H1 (cell line): Measurements from ENCODE around the gene NRXN3. TPM values are rescaled to one million over a fixed set of nuclear protein-coding genes. Genes with fewer than 3 reads are reported as not detected.
"Not testable (repeated sequence)": the region's sequence is repeated elsewhere in the genome, so short reads cannot be mapped to it uniquely, and the experiment has no call there.

ENCODE experiments used
- CTCF ChIA-PET: fragments of 300-600 bp; sonication (Branson Sonifier 250); formaldehyde crosslinking; loops from one replicate; lab custom pipeline; 2021; ENCODE audit not compliant: partially characterized antibody; lab: Charles Lee
- POLR2A ChIA-PET: fragments of 300-600 bp; sonication (Branson Sonifier 250); formaldehyde crosslinking; loops from one replicate; lab custom pipeline; 2021; ENCODE audit warnings: inconsistent platforms; ENCODE audit not compliant: partially characterized antibody; lab: Charles Lee
- DNase-seq, 2 experiments: peaks; one replicate each; pipeline versions ENCODE4 v3.0.0 to v3.0.0-alpha.2; 2010 to 2022; ENCODE audit warnings: low spot score in 2 of 2, low read depth in 1 of 2, mixed read lengths in 1 of 2
- FAIRE-seq: peaks from 2 replicates; lab custom pipeline; 2011; peaks lifted over from hg19 to GRCh38; lab: Jason Lieb, UNC
- H2AFZ ChIP-seq: 2 replicates; pipeline ENCODE4 v1.8.1; 2012; ENCODE audit warnings: low read length, inconsistent platforms
- H2AK5ac ChIP-seq: 2 replicates; pipeline ENCODE4 v1.6.1; 2013; ENCODE audit warnings: low read depth, low read length
- H2BK120ac ChIP-seq: replicated peaks from 2 replicates; pipeline ENCODE3; 2013; ENCODE audit warnings: low read depth, low read length, inconsistent platforms
- H2BK12ac ChIP-seq: 2 replicates; pipeline ENCODE4 v1.6.1; 2013; ENCODE audit warnings: low read depth, low read length
- H2BK15ac ChIP-seq: 2 replicates; pipeline ENCODE4 v1.6.1; 2013; ENCODE audit warnings: low read length
- H2BK20ac ChIP-seq: 2 replicates; pipeline ENCODE4 v1.6.1; 2013; ENCODE audit warnings: low read length
- H2BK5ac ChIP-seq: 2 replicates; pipeline ENCODE4 v1.6.1; 2013; ENCODE audit warnings: low read depth, low read length
- H3K14ac ChIP-seq: 2 replicates; pipeline ENCODE4 v1.6.1; 2013; ENCODE audit warnings: inconsistent platforms; ENCODE audit not compliant: insufficient read length
- H3K18ac ChIP-seq: 2 replicates; pipeline ENCODE4 v1.6.1; 2013; ENCODE audit warnings: low read length; ENCODE audit errors: extremely low read depth
- H3K23ac ChIP-seq: 2 replicates; pipeline ENCODE4 v1.6.1; 2013; ENCODE audit warnings: inconsistent platforms; ENCODE audit not compliant: insufficient read length
- H3K23me2 ChIP-seq: 2 replicates; pipeline ENCODE4 v1.6.1; 2013; ENCODE audit warnings: low read depth, low read length
- H3K27ac ChIP-seq: 2 replicates; pipeline ENCODE4 v1.6.1; 2011; ENCODE audit warnings: low read depth, low read length, inconsistent platforms
- H3K27me3 ChIP-seq, 4 experiments: replicated peaks in 1 of 4; 1 replicate in 1 of 4; 2 replicates in 3 of 4; pipeline versions ENCODE4 v1.6.1 to v1.8.1; 2011 to 2013; ENCODE audit warnings: low read length in 3 of 4, mild to moderate bottlenecking in 3 of 4, inconsistent platforms in 2 of 4, mixed read lengths in 2 of 4, moderate library complexity in 1 of 4; ENCODE audit not compliant: control insufficient read depth in 3 of 4, insufficient read depth in 3 of 4; ENCODE audit errors: extremely low read depth in 1 of 4
- H3K36me3 ChIP-seq, 4 experiments: 2 replicates each; pipeline versions ENCODE4 v1.6.1 to v1.8.1; 2011 to 2013; ENCODE audit warnings: mild to moderate bottlenecking in 4 of 4, low read length in 3 of 4, moderate library complexity in 2 of 4, control low read depth in 1 of 4, inconsistent platforms in 1 of 4; ENCODE audit not compliant: insufficient read depth in 4 of 4, control insufficient read depth in 2 of 4
- H3K4ac ChIP-seq: replicated peaks from 2 replicates; pipeline ENCODE3; 2013; ENCODE audit warnings: low read length, low read depth, mixed read lengths, inconsistent platforms; ENCODE audit not compliant: insufficient read length
- H3K4me1 ChIP-seq, 4 experiments: replicated peaks in 1 of 4; 1 replicate in 1 of 4; 2 replicates in 3 of 4; pipeline versions ENCODE4 v1.6.1 to v1.8.1; 2011 to 2013; ENCODE audit warnings: low read length in 3 of 4, inconsistent platforms in 2 of 4, mixed read lengths in 1 of 4; ENCODE audit not compliant: insufficient read depth in 4 of 4, control insufficient read depth in 3 of 4
- H3K4me2 ChIP-seq, 2 experiments: 2 replicates each; pipeline versions ENCODE4 v1.6.1 to v1.8.1; 2011 to 2013; ENCODE audit warnings: low read depth in 2 of 2, low read length in 2 of 2, control low read depth in 1 of 2, inconsistent platforms in 1 of 2, mild to moderate bottlenecking in 1 of 2; ENCODE audit not compliant: insufficient read depth in 1 of 2
- H3K4me3 ChIP-seq, 4 experiments: fragments of 200-600, 300-600 bp in 1 of 4; sonication (generic), shearing (Covaris generic), sonication (Bioruptor Twin) in 1 of 4; 2 replicates each; pipeline versions ENCODE4 v1.5.1 to v1.8.1; 2011 to 2016; ENCODE audit warnings: low read length in 4 of 4, low read depth in 3 of 4, control low read depth in 2 of 4, inconsistent platforms in 2 of 4, mild to moderate bottlenecking in 2 of 4, mixed read lengths in 1 of 4, moderate library complexity in 1 of 4; ENCODE audit not compliant: insufficient read depth in 2 of 4; ENCODE audit errors: extremely low read depth in 1 of 4
- H3K56ac ChIP-seq: replicated peaks from 2 replicates; pipeline ENCODE3; 2013; ENCODE audit warnings: low read depth, mild to moderate bottlenecking, mixed read lengths, low read length, inconsistent platforms; ENCODE audit not compliant: insufficient read length
- H3K79me1 ChIP-seq: 2 replicates; pipeline ENCODE4 v1.6.1; 2013; ENCODE audit warnings: low read depth, low read length, control low read depth
- H3K79me2 ChIP-seq, 2 experiments: 2 replicates each; pipeline versions ENCODE4 v1.6.1 to v1.8.1; 2012 to 2013; ENCODE audit warnings: low read length in 2 of 2, mild to moderate bottlenecking in 2 of 2, inconsistent platforms in 1 of 2; ENCODE audit not compliant: insufficient read depth in 2 of 2, control insufficient read depth in 1 of 2
- H3K9ac ChIP-seq, 4 experiments: replicated peaks in 1 of 4; 1 replicate in 1 of 4; 2 replicates in 3 of 4; pipeline versions ENCODE4 v1.6.1 to v1.8.1; 2011 to 2013; ENCODE audit warnings: low read depth in 3 of 4, low read length in 3 of 4, control low read depth in 2 of 4, mild to moderate bottlenecking in 2 of 4, moderate library complexity in 2 of 4, inconsistent platforms in 1 of 4; ENCODE audit errors: extremely low read depth in 1 of 4
- H3K9me3 ChIP-seq, 2 experiments: 2 replicates each; pipeline versions ENCODE4 v1.6.1 to v1.8.1; 2012 to 2013; ENCODE audit warnings: mild to moderate bottlenecking in 2 of 2, moderate library complexity in 2 of 2, control low read depth in 1 of 2, inconsistent platforms in 1 of 2, low read depth in 1 of 2, low read length in 1 of 2, mixed read lengths in 1 of 2; ENCODE audit not compliant: insufficient read depth in 2 of 2
- H4K20me1 ChIP-seq, 2 experiments: replicated peaks in 1 of 2; 2 replicates each; pipeline versions ENCODE3 to v1.8.1; 2011 to 2013; ENCODE audit warnings: inconsistent platforms in 2 of 2, low read length in 2 of 2, mild to moderate bottlenecking in 1 of 2; ENCODE audit not compliant: insufficient read depth in 2 of 2, control insufficient read depth in 1 of 2
- H4K5ac ChIP-seq: 2 replicates; pipeline ENCODE4 v1.6.1; 2013; ENCODE audit warnings: low read length, low read depth, mixed read lengths, inconsistent platforms; ENCODE audit not compliant: insufficient read length
- H4K8ac ChIP-seq: 2 replicates; pipeline ENCODE4 v1.8.0; 2013; ENCODE audit warnings: mild to moderate bottlenecking, moderate library complexity, low read length, inconsistent platforms; ENCODE audit not compliant: insufficient read depth; ENCODE audit errors: extremely low read depth
- H4K91ac ChIP-seq: replicated peaks from 2 replicates; pipeline ENCODE3; 2013; ENCODE audit warnings: low read length, mixed read lengths, inconsistent platforms; ENCODE audit not compliant: insufficient read length
- WGBS, 2 experiments: shearing (Covaris generic) in 1 of 2; methylation state at CpG; one replicate each; pipeline versions ENCODE4 v1.1.6 to v1.1.7; 2013 to 2015; ENCODE audit warnings: low lambda C conversion rate in 2 of 2, mixed read lengths in 2 of 2, inconsistent platforms in 1 of 2, low coverage in 1 of 2, missing lambda C conversion rate in 1 of 2; ENCODE audit not compliant: insufficient replicate concordance in 2 of 2, insufficient coverage in 1 of 2, insufficient read length in 1 of 2; ENCODE audit errors: extremely low coverage in 1 of 2, missing lambda C conversion rate in 1 of 2; 5-methylcytosine and 5-hydroxymethylcytosine counted together
- polyA plus RNA-seq, 7 experiments: library from polyadenylated mRNA; depleted of rRNA in 3 of 7; stranded (reverse) in 5 of 7; unstranded in 2 of 7; fragments of >200 nt in 5 of 7; fragments of 200-250 nt in 2 of 7; gene quantifications; 1 replicate in 5 of 7; 2 replicates in 1 of 7; 4 replicates in 1 of 7; pipeline versions ENCODE4 v1.2.1 to v1.2.3, GENCODE V29; 2011 to 2013; ENCODE audit warnings: missing spikeins in 2 of 7, mixed read lengths in 2 of 7
- total RNA-seq: library from RNA; stranded (reverse); fragmentation: NEBNext Ultra II Directional; extraction: Animal tissue kit (Norgen Biotek cat#: 25700); gene quantifications from 2 replicates; pipeline ENCODE4 v1.2.1, GENCODE V29; 2021

The NRXN3 gene
- total and polyA plus RNA-seq, 2 of the 8 experiments (the other 6 are each of a cell fraction or from before 2014, with no cell fraction given): 2.6 to 4.1 TPM

- DNase-seq, H3K23ac ChIP-seq, POLR2A ChIA-PET, H3K14ac ChIP-seq, H2BK15ac ChIP-seq, H3K9ac ChIP-seq, H2BK5ac ChIP-seq, H3K79me2 ChIP-seq, H3K27me3 ChIP-seq, H4K91ac ChIP-seq, H2BK120ac ChIP-seq, H3K79me1 ChIP-seq, H3K4me3 ChIP-seq, H2BK12ac ChIP-seq, H3K56ac ChIP-seq, H3K23me2 ChIP-seq, H3K18ac ChIP-seq, H3K9me3 ChIP-seq, H4K8ac ChIP-seq, H2BK20ac ChIP-seq, FAIRE-seq, H3K4me2 ChIP-seq, H3K4me1 ChIP-seq, H2AK5ac ChIP-seq, H2AFZ ChIP-seq, H4K20me1 ChIP-seq, H3K27ac ChIP-seq, H3K4ac ChIP-seq, H4K5ac ChIP-seq, H3K36me3 ChIP-seq: not testable (repeated sequence)
- 50% methylated on average over 4 of the region's 4 CpGs; no CpG with 5 or more reads in 1 of the 2 experiments for WGBS, 2 experiments
- CTCF ChIA-PET: interaction anchor here (1.0 kb wide), 1 partner anchor 19 kb away, joined by 3 read pairs; no protein-coding TSS in a partner anchor
These were observed 940.4 kb downstream of the NRXN3 start for GRCh38 chr14:79110564-79110963.
